ENCODE results near the gene MAP3K7CL. TPM values are rescaled to one million over a fixed set of nuclear protein-coding genes. Genes with fewer than 3 reads are reported as not detected.

MAP3K7CL gene
- polyA plus RNA-seq, 5 donors = 5.2 to 7.9 (median 6.6) TPM

Other genes starting within 250 kb of the MAP3K7CL start
- gene LTN1, start 137.8 kb upstream of the MAP3K7CL start, polyA plus RNA-seq (ENCODE audit: insufficient read depth in 1 of 5, insufficient read length in 5 of 5, low replicate concordance in 1 of 5) = 10 to 100 TPM; 21.7 to 47.8 (median 36.9) TPM
- 10 to 100 TPM; 22.5 to 29.6 (median 23.4) TPM for gene RWDD2B, start 111.3 kb upstream of the MAP3K7CL start, polyA plus RNA-seq (ENCODE audit: insufficient read depth in 1 of 5, insufficient read length in 5 of 5, low replicate concordance in 1 of 5)
- 10 to 100 TPM; 44.9 to 70.5 (median 59.3) TPM for gene USP16, start 106.0 kb upstream of the MAP3K7CL start, polyA plus RNA-seq (ENCODE audit: insufficient read depth in 1 of 5, insufficient read length in 5 of 5, low replicate concordance in 1 of 5)
- 100 to 1,000 TPM; 229 to 293 (median 238) TPM for gene CCT8, start 57.0 kb upstream of the MAP3K7CL start, polyA plus RNA-seq (ENCODE audit: insufficient read depth in 1 of 5, insufficient read length in 5 of 5, low replicate concordance in 1 of 5)
- gene BACH1, start 168.3 kb downstream of the MAP3K7CL start, polyA plus RNA-seq (ENCODE audit: insufficient read depth in 1 of 5, insufficient read length in 5 of 5, low replicate concordance in 1 of 5) = 10 to 100 TPM; 23.8 to 45.7 (median 43.5) TPM